ENCODE measurements around the gene GPR31.

GPR31 gene

DNA sequence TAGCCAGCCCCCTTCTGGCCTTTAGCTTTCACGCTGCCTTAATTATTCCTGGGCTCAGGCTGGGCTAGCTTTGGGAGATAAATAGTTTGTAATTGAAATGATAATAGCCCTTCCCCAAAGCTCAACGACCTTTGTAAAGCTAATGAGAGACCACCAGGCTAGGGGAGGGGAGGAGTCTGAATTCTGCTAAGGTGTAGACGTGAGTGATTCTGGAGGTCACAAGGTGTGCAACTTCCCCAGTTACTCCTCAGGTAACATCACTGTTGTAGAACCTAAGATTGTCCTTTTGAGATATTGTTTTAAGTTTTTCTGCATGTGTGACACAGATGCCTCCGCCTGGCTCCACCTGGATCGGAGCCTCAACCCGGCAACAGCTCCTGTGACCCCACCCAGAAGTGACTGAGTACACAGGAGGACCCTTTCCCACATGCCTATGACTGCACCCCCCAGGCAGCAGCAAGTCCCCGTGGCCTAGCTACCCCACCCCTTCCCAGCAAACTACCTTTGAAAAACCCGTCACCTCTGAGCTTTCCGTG lies 5.8 kb upstream of the GPR31 start:
- TF ChIP-seq, protein P1, sequence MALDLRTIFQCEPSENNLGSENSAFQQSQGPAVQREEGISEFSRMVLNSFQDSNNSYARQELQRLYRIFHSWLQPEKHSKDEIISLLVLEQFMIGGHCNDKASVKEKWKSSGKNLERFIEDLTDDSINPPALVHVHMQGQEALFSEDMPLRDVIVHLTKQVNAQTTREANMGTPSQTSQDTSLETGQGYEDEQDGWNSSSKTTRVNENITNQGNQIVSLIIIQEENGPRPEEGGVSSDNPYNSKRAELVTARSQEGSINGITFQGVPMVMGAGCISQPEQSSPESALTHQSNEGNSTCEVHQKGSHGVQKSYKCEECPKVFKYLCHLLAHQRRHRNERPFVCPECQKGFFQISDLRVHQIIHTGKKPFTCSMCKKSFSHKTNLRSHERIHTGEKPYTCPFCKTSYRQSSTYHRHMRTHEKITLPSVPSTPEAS (tag by site-specific recombination; IDR thresholded peaks at IDR 0.05) = no peak
- no peak for TF ChIP-seq ZNF184 (tag by site-specific recombination; IDR thresholded peaks at IDR 0.05)
- TF ChIP-seq, protein P2, sequence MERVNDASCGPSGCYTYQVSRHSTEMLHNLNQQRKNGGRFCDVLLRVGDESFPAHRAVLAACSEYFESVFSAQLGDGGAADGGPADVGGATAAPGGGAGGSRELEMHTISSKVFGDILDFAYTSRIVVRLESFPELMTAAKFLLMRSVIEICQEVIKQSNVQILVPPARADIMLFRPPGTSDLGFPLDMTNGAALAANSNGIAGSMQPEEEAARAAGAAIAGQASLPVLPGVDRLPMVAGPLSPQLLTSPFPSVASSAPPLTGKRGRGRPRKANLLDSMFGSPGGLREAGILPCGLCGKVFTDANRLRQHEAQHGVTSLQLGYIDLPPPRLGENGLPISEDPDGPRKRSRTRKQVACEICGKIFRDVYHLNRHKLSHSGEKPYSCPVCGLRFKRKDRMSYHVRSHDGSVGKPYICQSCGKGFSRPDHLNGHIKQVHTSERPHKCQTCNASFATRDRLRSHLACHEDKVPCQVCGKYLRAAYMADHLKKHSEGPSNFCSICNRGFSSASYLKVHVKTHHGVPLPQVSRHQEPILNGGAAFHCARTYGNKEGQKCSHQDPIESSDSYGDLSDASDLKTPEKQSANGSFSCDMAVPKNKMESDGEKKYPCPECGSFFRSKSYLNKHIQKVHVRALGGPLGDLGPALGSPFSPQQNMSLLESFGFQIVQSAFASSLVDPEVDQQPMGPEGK (tag by site-specific recombination; IDR thresholded peaks at IDR 0.05) = no peak
- no peak for TF ChIP-seq ZNF626 (tag by site-specific recombination; IDR thresholded peaks at IDR 0.05)
- TF ChIP-seq, protein P3, sequence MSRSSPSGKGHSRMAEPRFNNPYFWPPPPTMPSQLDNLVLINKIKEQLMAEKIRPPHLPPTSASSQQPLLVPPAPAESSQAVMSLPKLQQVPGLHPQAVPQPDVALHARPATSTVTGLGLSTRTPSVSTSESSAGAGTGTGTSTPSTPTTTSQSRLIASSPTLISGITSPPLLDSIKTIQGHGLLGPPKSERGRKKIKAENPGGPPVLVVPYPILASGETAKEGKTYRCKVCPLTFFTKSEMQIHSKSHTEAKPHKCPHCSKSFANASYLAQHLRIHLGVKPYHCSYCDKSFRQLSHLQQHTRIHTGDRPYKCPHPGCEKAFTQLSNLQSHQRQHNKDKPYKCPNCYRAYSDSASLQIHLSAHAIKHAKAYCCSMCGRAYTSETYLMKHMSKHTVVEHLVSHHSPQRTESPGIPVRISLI (tag by site-specific recombination; IDR thresholded peaks at IDR 0.05) = no peak
- no peak for TF ChIP-seq OSR2 (tag by site-specific recombination; IDR thresholded peaks at IDR 0.05)
- TF ChIP-seq OVOL3 (tag by site-specific recombination; IDR thresholded peaks at IDR 0.05) = no peak
- no peak for TF ChIP-seq ZNF473 (tag by site-specific recombination; IDR thresholded peaks at IDR 0.05)
- no peak for TF ChIP-seq ZNF24 (tag by site-specific recombination; IDR thresholded peaks at IDR 0.05)
- no peak for TF ChIP-seq ZNF561 (tag by site-specific recombination; IDR thresholded peaks at IDR 0.05; ENCODE audit: borderline replicate concordance)
- no peak for TF ChIP-seq ZNF747 (tag by site-specific recombination; IDR thresholded peaks at IDR 0.05)
- TF ChIP-seq, protein P4, sequence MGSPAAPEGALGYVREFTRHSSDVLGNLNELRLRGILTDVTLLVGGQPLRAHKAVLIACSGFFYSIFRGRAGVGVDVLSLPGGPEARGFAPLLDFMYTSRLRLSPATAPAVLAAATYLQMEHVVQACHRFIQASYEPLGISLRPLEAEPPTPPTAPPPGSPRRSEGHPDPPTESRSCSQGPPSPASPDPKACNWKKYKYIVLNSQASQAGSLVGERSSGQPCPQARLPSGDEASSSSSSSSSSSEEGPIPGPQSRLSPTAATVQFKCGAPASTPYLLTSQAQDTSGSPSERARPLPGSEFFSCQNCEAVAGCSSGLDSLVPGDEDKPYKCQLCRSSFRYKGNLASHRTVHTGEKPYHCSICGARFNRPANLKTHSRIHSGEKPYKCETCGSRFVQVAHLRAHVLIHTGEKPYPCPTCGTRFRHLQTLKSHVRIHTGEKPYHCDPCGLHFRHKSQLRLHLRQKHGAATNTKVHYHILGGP (tag by site-specific recombination; IDR thresholded peaks at IDR 0.05) = no peak
- no peak for TF ChIP-seq ZNF530 (tag by site-specific recombination; IDR thresholded peaks at IDR 0.05; ENCODE audit: low read depth)
- no peak for TF ChIP-seq ZNF792 (tag by site-specific recombination; IDR thresholded peaks at IDR 0.05)
- TF ChIP-seq, protein P5, sequence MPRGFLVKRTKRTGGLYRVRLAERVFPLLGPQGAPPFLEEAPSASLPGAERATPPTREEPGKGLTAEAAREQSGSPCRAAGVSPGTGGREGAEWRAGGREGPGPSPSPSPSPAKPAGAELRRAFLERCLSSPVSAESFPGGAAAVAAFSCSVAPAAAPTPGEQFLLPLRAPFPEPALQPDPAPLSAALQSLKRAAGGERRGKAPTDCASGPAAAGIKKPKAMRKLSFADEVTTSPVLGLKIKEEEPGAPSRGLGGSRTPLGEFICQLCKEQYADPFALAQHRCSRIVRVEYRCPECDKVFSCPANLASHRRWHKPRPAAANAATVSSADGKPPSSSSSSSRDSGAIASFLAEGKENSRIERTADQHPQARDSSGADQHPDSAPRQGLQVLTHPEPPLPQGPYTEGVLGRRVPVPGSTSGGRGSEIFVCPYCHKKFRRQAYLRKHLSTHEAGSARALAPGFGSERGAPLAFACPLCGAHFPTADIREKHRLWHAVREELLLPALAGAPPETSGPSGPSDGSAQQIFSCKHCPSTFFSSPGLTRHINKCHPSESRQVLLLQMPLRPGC (tag by site-specific recombination; IDR thresholded peaks at IDR 0.05) = no peak
- TF ChIP-seq KLF7 (tag by site-specific recombination; IDR thresholded peaks at IDR 0.05; ENCODE audit: borderline replicate concordance) = no peak
- no peak for TF ChIP-seq ZNF132 (tag by site-specific recombination; IDR thresholded peaks at IDR 0.05; ENCODE audit: borderline replicate concordance)
- TF ChIP-seq ZNF426 (tag by site-specific recombination; IDR thresholded peaks at IDR 0.05) = no peak
- no peak for TF ChIP-seq ZNF549 (tag by site-specific recombination; IDR thresholded peaks at IDR 0.05)
- Histone ChIP-seq H3K9me3 (ENCODE audit: control insufficient read depth, insufficient read depth, low read depth, low read length) (no peaks in the 10 kb centered on the region), H3K36me3 (ENCODE audit: control insufficient read depth in 2 of 2, insufficient read depth in 1 of 2, low read length in 2 of 2) (no peaks in the 10 kb centered on the region), H3K27ac (ENCODE audit: extremely low read depth, low read depth, low read length) (no peak overlapping the region), H3K4me1 (ENCODE audit: control insufficient read depth, insufficient read depth, low read length) (no peaks in the 10 kb centered on the region), H3K4me3 (ENCODE audit: low read depth, low read length) (no peak overlapping the region)
- POLR2A ChIA-PET = no interaction called here
- CTCF ChIA-PET = interaction anchor here (0.6 to 0.7 kb wide), 3 partner anchors 130 to 208 kb away, joined by 3 to 5 read pairs (median 4); no protein-coding TSS in a partner anchor
